Astrocyte (in vitro differentiated cells and primary cell): Measurements from ENCODE around the gene ATF6. TPM values are rescaled to one million over a fixed set of nuclear protein-coding genes. Genes with fewer than 3 reads are reported as not detected.

Experiments
- DNase-seq: peaks from one replicate; pipeline ENCODE4 v3.0.0-alpha.2; 2010; ENCODE audit warnings: low read depth
- FAIRE-seq: peaks from 2 replicates; lab custom pipeline; 2011; peaks lifted over from hg19 to GRCh38; lab: Jason Lieb, UNC
- H2AFZ ChIP-seq: 2 replicates; pipeline ENCODE4 v1.6.0; 2012; ENCODE audit warnings: low read depth, low read length, inconsistent platforms
- H3K27ac ChIP-seq: 2 replicates; pipeline ENCODE4 v1.5.1; 2011; ENCODE audit warnings: low read depth, low read length, inconsistent platforms
- H3K27me3 ChIP-seq: 2 replicates; pipeline ENCODE4 v1.6.0; 2011; ENCODE audit warnings: low read length, inconsistent platforms; ENCODE audit not compliant: insufficient read depth
- H3K36me3 ChIP-seq: 2 replicates; pipeline ENCODE4 v1.5.1; 2011; ENCODE audit warnings: low read length, inconsistent platforms; ENCODE audit not compliant: insufficient read depth
- H3K4me1 ChIP-seq: 2 replicates; pipeline ENCODE4 v1.5.1; 2011; ENCODE audit warnings: low read length, inconsistent platforms; ENCODE audit not compliant: insufficient read depth
- H3K4me2 ChIP-seq: 2 replicates; pipeline ENCODE4 v1.6.0; 2012; ENCODE audit warnings: low read length, inconsistent platforms
- H3K4me3 ChIP-seq: 2 replicates; pipeline ENCODE4 v1.5.1; 2011; ENCODE audit warnings: low read depth, mild to moderate bottlenecking, low read length, inconsistent platforms; ENCODE audit not compliant: insufficient read depth
- H3K79me2 ChIP-seq: 2 replicates; pipeline ENCODE4 v1.6.0; 2012; ENCODE audit warnings: mild to moderate bottlenecking, low read length, inconsistent platforms; ENCODE audit not compliant: insufficient read depth
- H3K9ac ChIP-seq: 2 replicates; pipeline ENCODE4 v1.6.0; 2012; ENCODE audit warnings: mild to moderate bottlenecking, low read length, inconsistent platforms
- H3K9me3 ChIP-seq: 2 replicates; pipeline ENCODE4 v1.5.1; 2012; ENCODE audit warnings: low read depth, mild to moderate bottlenecking, low read length, inconsistent platforms; ENCODE audit not compliant: insufficient read depth
- H4K20me1 ChIP-seq: 2 replicates; pipeline ENCODE4 v1.6.0; 2012; ENCODE audit warnings: low read length, inconsistent platforms; ENCODE audit not compliant: insufficient read depth
- H3K27ac Mint-ChIP-seq: one replicate; pipeline ENCODE4 v1.8.0; 2021; ENCODE audit warnings: mild to moderate bottlenecking, mixed read lengths; ENCODE audit not compliant: unreplicated experiment
- H3K27me3 Mint-ChIP-seq: one replicate; pipeline ENCODE4 v1.8.0; 2021; ENCODE audit warnings: low read depth, mixed read lengths; ENCODE audit not compliant: unreplicated experiment
- H3K36me3 Mint-ChIP-seq: one replicate; pipeline ENCODE4 v1.8.0; 2021; ENCODE audit warnings: low read depth, mixed read lengths; ENCODE audit not compliant: unreplicated experiment
- H3K4me1 Mint-ChIP-seq: one replicate; pipeline ENCODE4 v1.8.0; 2021; ENCODE audit warnings: low read depth, mixed read lengths; ENCODE audit not compliant: unreplicated experiment
- H3K4me3 Mint-ChIP-seq: one replicate; pipeline ENCODE4 v1.8.0; 2021; ENCODE audit warnings: mild to moderate bottlenecking, moderate library complexity, mixed read lengths; ENCODE audit not compliant: unreplicated experiment
- H3K9me3 Mint-ChIP-seq: one replicate; pipeline ENCODE4 v1.8.0; 2021; ENCODE audit warnings: mild to moderate bottlenecking, mixed read lengths; ENCODE audit not compliant: unreplicated experiment
- CTCF ChIP-seq: IDR thresholded peaks from 2 replicates; pipeline ENCODE4 v1.5.1; 2011; ENCODE audit warnings: low read depth, mild to moderate bottlenecking, inconsistent platforms, low read length, moderate library complexity; ENCODE audit not compliant: insufficient read depth
- EZH2 ChIP-seq: IDR thresholded peaks from 2 replicates; pipeline ENCODE4 v1.6.1; 2012; ENCODE audit warnings: mild to moderate bottlenecking, low read length, inconsistent platforms; ENCODE audit not compliant: insufficient read depth
- total RNA-seq: library from RNA; stranded (reverse); gene quantifications from 2 replicates; pipeline ENCODE4 v1.2.1, GENCODE V29; 2021

ATF6 gene
- total RNA-seq, 1 donor from 2014 or later = 25.4 TPM

- Histone ChIP-seq H3K27ac (peak overlapping the region; percentile 82), H3K27me3 (no peaks in the 10 kb centered on the region), H3K4me3 (no peak overlapping the region), H3K36me3 (no peaks in the 10 kb centered on the region), H4K20me1 (no peaks in the 10 kb centered on the region), H3K4me2 (peak overlapping the region; percentile 52), H3K9ac (peak overlapping the region; percentile 61), H3K4me1 (peaks cover 15% of the 10 kb centered on the region), H2AFZ (no peak overlapping the region), H3K79me2 (no peaks in the 10 kb centered on the region), H3K9me3 (no peaks in the 10 kb centered on the region)
- DNase-seq (peak; percentile 50), FAIRE-seq (no peak)
- TF ChIP-seq EZH2 = no peak
- no peak for TF ChIP-seq CTCF
- Mint-ChIP-seq H3K9me3 (no peaks in the 10 kb centered on the region), H3K27ac (no peak overlapping the region), H3K36me3 (peaks cover 1% of the 10 kb centered on the region), H3K4me1 (peaks cover 12% of the 10 kb centered on the region), H3K4me3 (no peak overlapping the region), H3K27me3 (no peaks in the 10 kb centered on the region)
These were observed 163.9 kb downstream of the ATF6 start for GRCh38 chr1:161930064-161930463.

- peaks cover 5% of the 10 kb centered on the region for H3K36me3 Mint-ChIP-seq
- H3K27ac ChIP-seq = no peak overlapping the region
- H3K4me3 ChIP-seq = no peak overlapping the region
- H3K4me2 ChIP-seq = no peak overlapping the region
- H3K9ac ChIP-seq = no peak overlapping the region
- H3K4me1 Mint-ChIP-seq = peaks cover 12% of the 10 kb centered on the region
- DNase-seq = no peak
- H3K27ac Mint-ChIP-seq = no peak overlapping the region
- no peaks in the 10 kb centered on the region for H3K9me3 ChIP-seq
- no peaks in the 10 kb centered on the region for H3K27me3 Mint-ChIP-seq
- H3K9me3 Mint-ChIP-seq = no peaks in the 10 kb centered on the region
- TF ChIP-seq EZH2 (no peak), CTCF (no peak)
- no peaks in the 10 kb centered on the region for H3K27me3 ChIP-seq
- H4K20me1 ChIP-seq = no peaks in the 10 kb centered on the region
- no peak overlapping the region for H2AFZ ChIP-seq
- H3K36me3 ChIP-seq = no peaks in the 10 kb centered on the region
- no peaks in the 10 kb centered on the region for H3K79me2 ChIP-seq
- H3K4me1 ChIP-seq = peaks cover 15% of the 10 kb centered on the region
- no peak for FAIRE-seq
- H3K4me3 Mint-ChIP-seq = no peak overlapping the region
These were observed 166.5 kb downstream of the ATF6 start for GRCh38 chr1:161932668-161933067.
